Measurements from ENCODE around the gene UGT1A1.

DNA sequence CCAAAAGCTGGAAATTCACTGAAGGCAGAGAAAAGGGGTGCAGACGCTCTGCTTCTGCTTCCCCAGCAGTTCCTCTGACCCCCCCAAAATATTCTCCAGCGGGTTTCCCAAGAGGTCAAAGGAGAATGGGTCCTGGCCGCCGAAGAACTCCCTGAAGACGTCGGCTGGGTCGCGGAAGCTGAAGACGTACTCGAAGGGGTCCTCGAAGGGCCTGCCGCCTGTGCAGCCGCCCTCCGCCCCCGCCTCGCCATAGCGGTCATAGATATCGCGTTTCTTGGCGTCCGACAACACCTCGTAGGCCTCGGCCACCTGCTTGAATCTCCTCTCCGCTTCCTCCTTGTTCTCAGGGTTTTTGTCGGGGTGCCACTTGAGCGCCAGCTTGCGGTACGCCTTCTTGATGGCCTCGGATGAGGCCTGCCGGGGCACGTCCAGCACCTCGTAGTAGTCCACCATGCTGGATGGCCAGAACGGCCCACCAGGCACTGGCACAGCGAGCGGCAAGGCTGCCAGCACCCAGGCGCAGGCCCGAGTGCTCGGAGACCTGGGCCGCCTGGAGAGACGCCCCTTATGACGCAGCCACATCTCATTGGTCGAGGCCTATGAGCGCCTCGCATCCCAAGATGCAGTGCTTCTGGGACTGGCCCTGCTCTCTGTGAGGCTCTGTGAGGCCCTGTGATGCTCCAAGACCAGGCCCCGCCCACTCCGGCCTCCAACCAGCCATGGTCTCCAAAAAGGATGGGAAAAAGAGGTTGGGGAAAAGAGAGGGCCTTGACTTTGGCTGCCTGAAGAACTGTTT lies 16.4 kb upstream of the UGT1A1 start:
- TF ChIP-seq CTCF (IDR thresholded peaks at IDR 0.05; ENCODE audit: low read length) = no peak
- no peak for TF ChIP-seq EZH2 (IDR thresholded peaks at IDR 0.05; ENCODE audit: borderline replicate concordance, low read length)
